ENCODE data around the gene NPPA. TPM values are rescaled to one million over a fixed set of nuclear protein-coding genes. Genes with fewer than 3 reads are reported as not detected.

NPPA gene
- total RNA-seq, 2 experiments from 2014 or later: not detected

DNA sequence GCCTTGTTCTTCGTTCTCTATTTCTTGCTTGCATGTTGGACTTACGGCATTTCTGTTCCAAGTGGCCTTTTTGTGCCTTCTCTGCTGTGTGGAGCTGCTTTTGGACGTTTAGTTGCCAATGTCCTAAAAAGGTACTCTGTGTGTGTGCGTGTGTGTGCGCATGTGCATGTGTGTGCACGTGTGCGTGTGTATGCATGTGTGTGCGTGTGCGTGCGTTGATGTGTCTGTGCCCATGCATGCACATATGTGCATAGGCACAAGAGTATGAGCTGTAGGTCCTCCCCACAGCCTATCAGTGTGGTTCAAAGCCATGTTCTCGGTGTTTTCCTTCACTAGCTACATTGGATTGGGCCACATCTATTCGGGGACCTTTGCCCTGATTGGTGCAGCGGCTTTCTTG lies 13.7 kb downstream of the NPPA start:
- H4K20me1 ChIP-seq (ENCODE audit: insufficient read depth, low read length): no peaks in the 10 kb centered on the region
- no peaks in the 10 kb centered on the region for H3K9me3 ChIP-seq (ENCODE audit: low read length)
- H3K4me1 ChIP-seq (ENCODE audit: insufficient read depth, low read length, poor library complexity, severe bottlenecking): no peaks in the 10 kb centered on the region
- ChIA-PET POLR2A (no interaction called here), CTCF (ENCODE audit: unreplicated experiment) (no interaction called here)
- no peak overlapping the region for H3K4me2 ChIP-seq (ENCODE audit: low read length)
- no peak overlapping the region for H2AFZ ChIP-seq (ENCODE audit: low read length)
- no peak overlapping the region for H3K27ac ChIP-seq (ENCODE audit: low read depth, low read length, poor library complexity, severe bottlenecking)
- H3K4me3 ChIP-seq (ENCODE audit: low read depth, low read length, poor library complexity, severe bottlenecking): no peak overlapping the region
- no peaks in the 10 kb centered on the region for H3K79me2 ChIP-seq (ENCODE audit: insufficient read depth, low read depth, low read length)
- H3K9me2 ChIP-seq (ENCODE audit: insufficient read depth, low read length): no peaks in the 10 kb centered on the region
- no TSS peak for BruUV-seq (replicated peaks)
- DNase-seq (ENCODE audit: low spot score): no peak
- intact Hi-C loops (cut with micrococcal nuclease; ENCODE audit: unreplicated experiment): no loop called here
- TF ChIP-seq, protein P1, sequence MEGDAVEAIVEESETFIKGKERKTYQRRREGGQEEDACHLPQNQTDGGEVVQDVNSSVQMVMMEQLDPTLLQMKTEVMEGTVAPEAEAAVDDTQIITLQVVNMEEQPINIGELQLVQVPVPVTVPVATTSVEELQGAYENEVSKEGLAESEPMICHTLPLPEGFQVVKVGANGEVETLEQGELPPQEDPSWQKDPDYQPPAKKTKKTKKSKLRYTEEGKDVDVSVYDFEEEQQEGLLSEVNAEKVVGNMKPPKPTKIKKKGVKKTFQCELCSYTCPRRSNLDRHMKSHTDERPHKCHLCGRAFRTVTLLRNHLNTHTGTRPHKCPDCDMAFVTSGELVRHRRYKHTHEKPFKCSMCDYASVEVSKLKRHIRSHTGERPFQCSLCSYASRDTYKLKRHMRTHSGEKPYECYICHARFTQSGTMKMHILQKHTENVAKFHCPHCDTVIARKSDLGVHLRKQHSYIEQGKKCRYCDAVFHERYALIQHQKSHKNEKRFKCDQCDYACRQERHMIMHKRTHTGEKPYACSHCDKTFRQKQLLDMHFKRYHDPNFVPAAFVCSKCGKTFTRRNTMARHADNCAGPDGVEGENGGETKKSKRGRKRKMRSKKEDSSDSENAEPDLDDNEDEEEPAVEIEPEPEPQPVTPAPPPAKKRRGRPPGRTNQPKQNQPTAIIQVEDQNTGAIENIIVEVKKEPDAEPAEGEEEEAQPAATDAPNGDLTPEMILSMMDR (conservative IDR thresholded peaks at IDR 0.05; ENCODE audit: low read length): no peak
- no peak for TF ChIP-seq EZH2phosphoT487 (IDR thresholded peaks at IDR 0.05; ENCODE audit: borderline replicate concordance, low read depth, low read length)
- peaks cover 95% of the 10 kb centered on the region for H3K36me3 ChIP-seq (ENCODE audit: insufficient read depth, low read length)

DNA sequence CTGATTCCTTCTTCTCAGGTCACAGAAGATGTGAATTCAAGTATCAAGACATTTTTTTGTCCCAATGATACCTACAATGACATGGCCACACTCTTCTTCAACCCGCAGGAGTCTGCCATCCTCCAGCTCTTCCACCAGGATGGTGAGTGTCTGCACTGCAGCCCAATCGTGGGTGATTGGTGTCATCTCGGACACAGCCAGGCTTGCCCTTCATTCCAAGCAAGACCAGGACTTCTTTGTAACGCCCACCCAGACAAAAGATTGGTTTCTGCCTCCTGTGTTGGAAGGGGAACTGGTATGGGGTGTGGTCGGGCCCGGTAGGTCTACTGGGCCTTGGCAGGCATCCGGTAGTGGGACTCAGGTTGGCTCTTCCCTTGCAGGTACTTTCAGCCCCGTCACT lies 14.1 kb downstream of the NPPA start:
- intact Hi-C loops (cut with micrococcal nuclease; ENCODE audit: unreplicated experiment): no loop called here
- no TSS peak for BruUV-seq (replicated peaks)

More for the DNA sequence above, 14.1 kb downstream of the NPPA start:
- no peak for TF ChIP-seq EZH2phosphoT487 (IDR thresholded peaks at IDR 0.05; ENCODE audit: borderline replicate concordance, low read depth, low read length)
- TF ChIP-seq, protein P1 (conservative IDR thresholded peaks at IDR 0.05; ENCODE audit: low read length): no peak
- DNase-seq (ENCODE audit: low spot score): no peak
- H3K27ac ChIP-seq (ENCODE audit: low read depth, low read length, poor library complexity, severe bottlenecking): no peak overlapping the region
- no peaks in the 10 kb centered on the region for H3K4me1 ChIP-seq (ENCODE audit: insufficient read depth, low read length, poor library complexity, severe bottlenecking)
- no peaks in the 10 kb centered on the region for H3K9me2 ChIP-seq (ENCODE audit: insufficient read depth, low read length)
- no peaks in the 10 kb centered on the region for H3K9me3 ChIP-seq (ENCODE audit: low read length)
- H2AFZ ChIP-seq (ENCODE audit: low read length): no peak overlapping the region
- ChIA-PET CTCF (ENCODE audit: unreplicated experiment) (no interaction called here), POLR2A (no interaction called here)
- no peak overlapping the region for H3K4me2 ChIP-seq (ENCODE audit: low read length)
- H3K79me2 ChIP-seq (ENCODE audit: insufficient read depth, low read depth, low read length): no peaks in the 10 kb centered on the region
- H3K36me3 ChIP-seq (ENCODE audit: insufficient read depth, low read length): peaks cover 95% of the 10 kb centered on the region
- H3K4me3 ChIP-seq (ENCODE audit: low read depth, low read length, poor library complexity, severe bottlenecking): no peak overlapping the region
- no peaks in the 10 kb centered on the region for H4K20me1 ChIP-seq (ENCODE audit: insufficient read depth, low read length)
